Measurements from ENCODE around the gene A2M.

DNA sequence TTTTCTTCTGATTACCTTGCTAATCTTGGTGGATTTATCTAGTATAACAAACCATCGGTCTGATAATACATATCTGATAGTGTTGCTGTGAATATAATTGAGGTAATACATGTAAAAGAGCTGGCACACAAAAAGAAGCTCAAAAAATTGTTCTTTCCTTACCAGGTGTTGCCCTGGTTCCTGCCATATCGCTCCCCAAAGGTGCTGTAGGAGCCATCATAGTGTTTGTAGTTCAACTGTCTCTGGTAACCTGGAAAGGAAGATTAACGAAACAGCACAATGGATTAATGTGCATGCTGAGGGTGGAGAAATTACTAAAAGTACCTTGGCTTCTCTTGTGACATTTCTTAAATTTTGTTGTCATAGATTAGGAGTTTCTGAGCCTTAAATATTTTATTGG lies 36.6 kb downstream of the A2M start:
- TF ChIP-seq, protein P1, sequence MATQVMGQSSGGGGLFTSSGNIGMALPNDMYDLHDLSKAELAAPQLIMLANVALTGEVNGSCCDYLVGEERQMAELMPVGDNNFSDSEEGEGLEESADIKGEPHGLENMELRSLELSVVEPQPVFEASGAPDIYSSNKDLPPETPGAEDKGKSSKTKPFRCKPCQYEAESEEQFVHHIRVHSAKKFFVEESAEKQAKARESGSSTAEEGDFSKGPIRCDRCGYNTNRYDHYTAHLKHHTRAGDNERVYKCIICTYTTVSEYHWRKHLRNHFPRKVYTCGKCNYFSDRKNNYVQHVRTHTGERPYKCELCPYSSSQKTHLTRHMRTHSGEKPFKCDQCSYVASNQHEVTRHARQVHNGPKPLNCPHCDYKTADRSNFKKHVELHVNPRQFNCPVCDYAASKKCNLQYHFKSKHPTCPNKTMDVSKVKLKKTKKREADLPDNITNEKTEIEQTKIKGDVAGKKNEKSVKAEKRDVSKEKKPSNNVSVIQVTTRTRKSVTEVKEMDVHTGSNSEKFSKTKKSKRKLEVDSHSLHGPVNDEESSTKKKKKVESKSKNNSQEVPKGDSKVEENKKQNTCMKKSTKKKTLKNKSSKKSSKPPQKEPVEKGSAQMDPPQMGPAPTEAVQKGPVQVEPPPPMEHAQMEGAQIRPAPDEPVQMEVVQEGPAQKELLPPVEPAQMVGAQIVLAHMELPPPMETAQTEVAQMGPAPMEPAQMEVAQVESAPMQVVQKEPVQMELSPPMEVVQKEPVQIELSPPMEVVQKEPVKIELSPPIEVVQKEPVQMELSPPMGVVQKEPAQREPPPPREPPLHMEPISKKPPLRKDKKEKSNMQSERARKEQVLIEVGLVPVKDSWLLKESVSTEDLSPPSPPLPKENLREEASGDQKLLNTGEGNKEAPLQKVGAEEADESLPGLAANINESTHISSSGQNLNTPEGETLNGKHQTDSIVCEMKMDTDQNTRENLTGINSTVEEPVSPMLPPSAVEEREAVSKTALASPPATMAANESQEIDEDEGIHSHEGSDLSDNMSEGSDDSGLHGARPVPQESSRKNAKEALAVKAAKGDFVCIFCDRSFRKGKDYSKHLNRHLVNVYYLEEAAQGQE (IDR thresholded peaks at IDR 0.05): no peak
- no peak for TF ChIP-seq EGR1 (IDR thresholded peaks at IDR 0.05; ENCODE audit: low read depth in 2 of 2)
- no peak for TF ChIP-seq YY1 (IDR thresholded peaks at IDR 0.05)
- TF ChIP-seq CTCF (IDR thresholded peaks at IDR 0.05; ENCODE audit: low read depth, low read length, missing input control): no peak
- no peak for TF ChIP-seq HNF4G (IDR thresholded peaks at IDR 0.05)
- no peak for TF ChIP-seq ATF3 (IDR thresholded peaks at IDR 0.05)
- TF ChIP-seq, protein P2, sequence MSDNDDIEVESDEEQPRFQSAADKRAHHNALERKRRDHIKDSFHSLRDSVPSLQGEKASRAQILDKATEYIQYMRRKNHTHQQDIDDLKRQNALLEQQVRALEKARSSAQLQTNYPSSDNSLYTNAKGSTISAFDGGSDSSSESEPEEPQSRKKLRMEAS (IDR thresholded peaks at IDR 0.05): no peak
- no peak for TF ChIP-seq TAF1 (conservative IDR thresholded peaks at IDR 0.05)
- no peak for TF ChIP-seq RAD21 (IDR thresholded peaks at IDR 0.05)
- TF ChIP-seq SP1 (IDR thresholded peaks at IDR 0.05): no peak
- TF ChIP-seq JUND (IDR thresholded peaks at IDR 0.05): no peak
- no peak for TF ChIP-seq GABPA (IDR thresholded peaks at IDR 0.05 in 1 of 2, conservative IDR thresholded peaks at IDR 0.05 in 1 of 2)
- TF ChIP-seq HNF4A (conservative IDR thresholded peaks at IDR 0.05): no peak

Data from liver (tissue), 3 donors.